Neural progenitor cell (in vitro differentiated cells): Measurements from ENCODE around the gene FAM25A. TPM values are rescaled to one million over a fixed set of nuclear protein-coding genes. Genes with fewer than 3 reads are reported as not detected.
"Not testable (repeated sequence)": the region's sequence is repeated elsewhere in the genome, so short reads cannot be mapped to it uniquely, and the experiment has no call there.

Experiments
- DNase-seq: peaks from one replicate; pipeline ENCODE4 v3.0.0-alpha.2; 2016; ENCODE audit warnings: low spot score
- H2AFZ ChIP-seq: fragments of 200-600 bp; sonication (generic); replicated peaks from 2 replicates; pipeline ENCODE4 v1.6.1; 2016; ENCODE audit warnings: antibody characterized with exemption
- H3F3A ChIP-seq: fragments of 200-600 bp; sonication (generic); 2 replicates; pipeline ENCODE4 v1.6.1; 2016; ENCODE audit warnings: antibody characterized with exemption, low read depth
- H3K27ac ChIP-seq: fragments of 200-600 bp; sonication (generic); 2 replicates; pipeline ENCODE4 v1.5.1; 2016; ENCODE audit warnings: mild to moderate bottlenecking
- H3K27me3 ChIP-seq: fragments of 200-600 bp; sonication (generic); 2 replicates; pipeline ENCODE4 v1.6.1; 2016; ENCODE audit warnings: mild to moderate bottlenecking, moderate library complexity
- H3K36me3 ChIP-seq: fragments of 200-600 bp; sonication (generic); 2 replicates; pipeline ENCODE4 v1.5.1; 2016
- H3K4me1 ChIP-seq: fragments of 200-600 bp; sonication (generic); 2 replicates; pipeline ENCODE4 v1.6.1; 2016; ENCODE audit warnings: mixed run types
- H3K4me2 ChIP-seq: fragments of 200-600 bp; sonication (generic); 2 replicates; pipeline ENCODE4 v1.6.1; 2016
- H3K4me3 ChIP-seq: fragments of 200-600 bp; sonication (generic); 2 replicates; pipeline ENCODE4 v1.5.1; 2016
- H3K79me2 ChIP-seq: fragments of 200-600 bp; sonication (generic); 2 replicates; pipeline ENCODE4 v1.6.1; 2016; ENCODE audit warnings: low read depth
- H3K9ac ChIP-seq: fragments of 200-600 bp; sonication (generic); 2 replicates; pipeline ENCODE4 v1.6.1; 2016
- H3K9me3 ChIP-seq: fragments of 200-600 bp; sonication (generic); 2 replicates; pipeline ENCODE4 v1.5.1; 2016; ENCODE audit warnings: low read depth
- H4K20me1 ChIP-seq: fragments of 200-600 bp; sonication (generic); 2 replicates; pipeline ENCODE4 v1.6.1; 2016; ENCODE audit warnings: low read depth
- H3K27ac Mint-ChIP-seq: 3 replicates; pipeline ENCODE4 v1.8.0; 2021; ENCODE audit warnings: mixed read lengths
- H3K27me3 Mint-ChIP-seq: 2 replicates; pipeline ENCODE4 v1.8.0; 2022; ENCODE audit warnings: low read depth, mild to moderate bottlenecking, inconsistent platforms, moderate library complexity, mixed read lengths; ENCODE audit not compliant: insufficient read depth
- H3K36me3 Mint-ChIP-seq: 3 replicates; pipeline ENCODE4 v1.8.0; 2021; ENCODE audit warnings: mixed read lengths
- H3K4me1 Mint-ChIP-seq: 3 replicates; pipeline ENCODE4 v1.8.0; 2021; ENCODE audit warnings: mixed read lengths
- H3K4me3 Mint-ChIP-seq: 3 replicates; pipeline ENCODE4 v1.8.0; 2021; ENCODE audit warnings: mild to moderate bottlenecking, moderate library complexity, mixed read lengths
- H3K9me3 Mint-ChIP-seq: 3 replicates; pipeline ENCODE4 v1.8.0; 2020; ENCODE audit warnings: mixed read lengths
- EZH2 ChIP-seq: fragments of 200-600 bp; sonication (generic); IDR thresholded peaks from 2 replicates; pipeline ENCODE4 v1.6.1; 2017; ENCODE audit warnings: antibody characterized with exemption, mild to moderate bottlenecking, moderate library complexity
- EZH2phosphoT487 ChIP-seq: fragments of 200-600 bp; sonication (generic); IDR thresholded peaks from 2 replicates; pipeline ENCODE4 v1.6.1; 2017; ENCODE audit warnings: antibody characterized with exemption
- total RNA-seq: library from RNA; depleted of rRNA; stranded (reverse); fragments of >200 nt; gene quantifications from 2 replicates; pipeline ENCODE4 v1.2.3, GENCODE V29; 2015; ENCODE audit warnings: low replicate concordance
- TF ChIP-seq, protein P1 (sequence below): fragments of 200-600 bp; sonication (generic); IDR thresholded peaks from 2 replicates; pipeline ENCODE4 v1.5.1; 2017; ENCODE audit warnings: antibody characterized with exemption, mild to moderate bottlenecking

FAM25A gene
- total RNA-seq, 1 donor from 2014 or later: not detected

DNA sequence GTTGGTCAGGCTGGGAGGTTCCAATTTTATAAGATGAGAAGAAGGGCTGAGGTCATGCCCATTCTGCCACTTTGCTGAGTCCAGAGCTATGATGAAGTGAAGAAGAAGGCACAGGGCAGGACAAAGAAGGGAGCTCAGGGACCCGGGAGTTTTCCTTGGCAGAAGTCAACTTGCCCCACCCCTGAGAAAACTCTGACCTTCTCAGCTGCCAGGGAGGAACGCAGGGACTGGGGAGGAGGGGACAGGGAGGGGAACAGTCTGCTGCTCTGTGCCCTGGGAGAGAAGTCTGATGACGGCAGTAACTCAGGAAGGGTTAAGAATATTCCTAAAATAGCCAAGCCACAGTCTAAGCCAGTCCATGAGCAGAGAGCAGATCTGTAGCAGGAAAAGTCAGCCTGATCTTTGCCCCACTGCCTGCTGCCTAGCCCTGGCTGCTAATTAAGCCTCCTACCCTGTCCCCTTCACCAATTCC lies 40.1 kb upstream of the FAM25A start:
- no peak for DNase-seq
- H3K27ac Mint-ChIP-seq: no peak overlapping the region
- H2AFZ ChIP-seq: no peak overlapping the region

DNA sequence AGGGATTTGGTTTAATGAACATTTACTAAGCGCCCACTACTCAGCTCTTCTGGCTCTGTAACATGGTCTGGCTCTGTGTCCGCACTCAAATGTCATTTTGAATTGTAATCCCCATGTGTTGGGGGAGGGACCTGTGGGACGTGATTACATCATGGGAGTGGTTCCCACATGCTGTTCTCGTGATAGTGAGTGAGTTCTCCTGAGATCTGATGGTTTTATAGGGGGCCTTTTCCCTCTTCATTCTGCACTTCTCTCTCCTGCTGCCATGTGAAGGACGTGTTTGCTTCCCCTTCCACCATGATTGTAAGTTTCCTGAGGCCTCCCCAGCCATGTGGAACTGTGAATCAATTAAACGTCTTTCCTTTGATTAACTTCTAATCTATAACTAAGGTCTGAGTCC lies 39.1 kb upstream of the FAM25A start:
- H4K20me1 ChIP-seq, H3K79me2 ChIP-seq, H3K4me1 ChIP-seq, H3K9ac ChIP-seq, DNase-seq, H3K4me2 ChIP-seq, H3K4me3 ChIP-seq, H3K9me3 Mint-ChIP-seq, H3K36me3 ChIP-seq, H3K36me3 Mint-ChIP-seq, H3K27ac ChIP-seq, H3K27me3 ChIP-seq, H3F3A ChIP-seq, H2AFZ ChIP-seq, H3K4me3 Mint-ChIP-seq, H3K9me3 ChIP-seq, H3K27ac Mint-ChIP-seq, H3K27me3 Mint-ChIP-seq: not testable (repeated sequence)
- H3K4me1 Mint-ChIP-seq: peaks cover 14% of the 10 kb centered on the region

More for the DNA sequence above, 40.1 kb upstream of the FAM25A start:
- Histone ChIP-seq H3K27me3 (no peaks in the 10 kb centered on the region), H3K27ac (no peak overlapping the region), H3F3A (no peaks in the 10 kb centered on the region), H4K20me1 (no peaks in the 10 kb centered on the region), H3K36me3 (no peaks in the 10 kb centered on the region), H3K79me2 (no peaks in the 10 kb centered on the region), H3K4me1 (no peaks in the 10 kb centered on the region), H3K9me3 (no peaks in the 10 kb centered on the region), H3K4me3 (no peak overlapping the region), H3K9ac (no peak overlapping the region), H3K4me2 (no peak overlapping the region)
- peaks cover 14% of the 10 kb centered on the region for H3K4me1 Mint-ChIP-seq
- no peaks in the 10 kb centered on the region for H3K9me3 Mint-ChIP-seq
- TF ChIP-seq EZH2phosphoT487 (no peak), EZH2 (no peak)
- TF ChIP-seq, protein P1, sequence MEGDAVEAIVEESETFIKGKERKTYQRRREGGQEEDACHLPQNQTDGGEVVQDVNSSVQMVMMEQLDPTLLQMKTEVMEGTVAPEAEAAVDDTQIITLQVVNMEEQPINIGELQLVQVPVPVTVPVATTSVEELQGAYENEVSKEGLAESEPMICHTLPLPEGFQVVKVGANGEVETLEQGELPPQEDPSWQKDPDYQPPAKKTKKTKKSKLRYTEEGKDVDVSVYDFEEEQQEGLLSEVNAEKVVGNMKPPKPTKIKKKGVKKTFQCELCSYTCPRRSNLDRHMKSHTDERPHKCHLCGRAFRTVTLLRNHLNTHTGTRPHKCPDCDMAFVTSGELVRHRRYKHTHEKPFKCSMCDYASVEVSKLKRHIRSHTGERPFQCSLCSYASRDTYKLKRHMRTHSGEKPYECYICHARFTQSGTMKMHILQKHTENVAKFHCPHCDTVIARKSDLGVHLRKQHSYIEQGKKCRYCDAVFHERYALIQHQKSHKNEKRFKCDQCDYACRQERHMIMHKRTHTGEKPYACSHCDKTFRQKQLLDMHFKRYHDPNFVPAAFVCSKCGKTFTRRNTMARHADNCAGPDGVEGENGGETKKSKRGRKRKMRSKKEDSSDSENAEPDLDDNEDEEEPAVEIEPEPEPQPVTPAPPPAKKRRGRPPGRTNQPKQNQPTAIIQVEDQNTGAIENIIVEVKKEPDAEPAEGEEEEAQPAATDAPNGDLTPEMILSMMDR: no peak
- peaks cover 4% of the 10 kb centered on the region for H3K27me3 Mint-ChIP-seq
- H3K4me3 Mint-ChIP-seq: no peak overlapping the region
- no peaks in the 10 kb centered on the region for H3K36me3 Mint-ChIP-seq

DNA sequence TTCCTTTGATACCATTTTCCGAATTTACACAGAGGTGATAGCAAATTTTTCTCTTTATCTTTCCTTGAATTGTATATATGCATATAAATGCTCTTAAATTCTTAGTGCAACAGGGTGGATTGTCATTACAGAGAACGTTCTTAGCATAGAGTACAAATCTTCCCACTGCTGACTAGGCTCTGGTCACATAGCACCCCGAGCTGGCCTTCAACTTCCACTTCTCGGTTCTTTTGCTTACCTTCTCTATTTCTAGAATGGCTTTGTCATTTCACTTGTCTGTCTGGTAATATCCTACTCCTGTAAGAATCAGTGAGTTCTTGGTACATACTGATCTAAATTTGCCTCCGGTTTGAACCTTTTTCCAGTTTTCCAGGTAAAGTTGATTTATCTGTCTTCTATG lies 38.4 kb upstream of the FAM25A start:
- Mint-ChIP-seq H3K27me3 (peaks cover 4% of the 10 kb centered on the region), H3K27ac (no peak overlapping the region)

GRCh38 chr10:86984498-86984897 lies 35.6 kb upstream of the FAM25A start:
- not testable (repeated sequence) for H3K27ac ChIP-seq, H3K9me3 Mint-ChIP-seq, H3K27me3 ChIP-seq, H3K9me3 ChIP-seq, H3K4me3 ChIP-seq, H3K79me2 ChIP-seq, H3K9ac ChIP-seq, H3K36me3 Mint-ChIP-seq, DNase-seq, H3K4me2 ChIP-seq, H2AFZ ChIP-seq, H3K4me3 Mint-ChIP-seq, H3K4me1 Mint-ChIP-seq, H3K27ac Mint-ChIP-seq, H3K36me3 ChIP-seq, H4K20me1 ChIP-seq, H3K27me3 Mint-ChIP-seq, H3K4me1 ChIP-seq, H3F3A ChIP-seq

More for the DNA sequence above, 38.4 kb upstream of the FAM25A start:
- no peak overlapping the region for H3K4me2 ChIP-seq
- no peak for DNase-seq
- no peak overlapping the region for H2AFZ ChIP-seq
- H3K4me1 Mint-ChIP-seq: peaks cover 14% of the 10 kb centered on the region
- H3K36me3 Mint-ChIP-seq: no peaks in the 10 kb centered on the region
- H3K9me3 ChIP-seq: no peaks in the 10 kb centered on the region
- H3K27me3 ChIP-seq: no peaks in the 10 kb centered on the region
- no peak overlapping the region for H3K4me3 Mint-ChIP-seq
- H3K4me3 ChIP-seq: no peak overlapping the region
- H3K36me3 ChIP-seq: no peaks in the 10 kb centered on the region
- TF ChIP-seq, protein P1: no peak
- TF ChIP-seq EZH2 (no peak), EZH2phosphoT487 (no peak)
- H4K20me1 ChIP-seq: no peaks in the 10 kb centered on the region
- no peak overlapping the region for H3K9ac ChIP-seq
- no peaks in the 10 kb centered on the region for H3K79me2 ChIP-seq
- H3K27ac ChIP-seq: no peak overlapping the region
- no peaks in the 10 kb centered on the region for H3K4me1 ChIP-seq
- no peaks in the 10 kb centered on the region for H3K9me3 Mint-ChIP-seq
- no peaks in the 10 kb centered on the region for H3F3A ChIP-seq
